OCI-LY7 (cell line): ENCODE measurements around the gene SLC45A3.

Source experiments
- CTCF ChIP-seq: fragments of 200-600 bp; sonication (generic); conservative IDR thresholded peaks from 2 replicates; pipeline ENCODE4 v1.5.1; 2014; ENCODE audit warnings: mild to moderate bottlenecking, antibody characterized with exemption, low read length, moderate library complexity, mixed read lengths
- EZH2phosphoT487 ChIP-seq: fragments of 200-600 bp; sonication (generic); IDR thresholded peaks from 2 replicates; pipeline ENCODE4 v1.6.1; 2018; ENCODE audit warnings: low read depth, borderline replicate concordance, mild to moderate bottlenecking, mixed run types, antibody characterized with exemption, low read length, moderate library complexity, mixed read lengths

GRCh38 chr1:205711105-205712048 is 31.1 kb upstream of the SLC45A3 start:
- TF ChIP-seq CTCF (peak; percentile 99), EZH2phosphoT487 (no peak)
